A549 (cell line): ENCODE measurements around the gene GRIP1. TPM values are rescaled to one million over a fixed set of nuclear protein-coding genes. Genes with fewer than 3 reads are reported as not detected.

Source experiments
- ATAC-seq, 2 experiments: fragments of 200-7000 bp in 1 of 2; fragments of >200 bp in 1 of 2; cut with Nextera tagmentation in 1 of 2; cut with Tn5 transposase in 1 of 2; 3 replicates each; pipeline versions ENCODE4 v1.8.0 to v1.9.1; 2018 to 2020; ENCODE audit warnings: mild to moderate bottlenecking in 1 of 2, moderate library complexity in 1 of 2
- CTCF ChIA-PET: fragments of 300-600 bp; sonication (Branson Sonifier 250); formaldehyde crosslinking; extraction: SDS; loops from one replicate; lab custom pipeline; 2021; ENCODE audit warnings: antibody characterized with exemption, inconsistent platforms; lab: Yijun Ruan, JAX
- POLR2A ChIA-PET: fragments of 350-600 bp; formaldehyde crosslinking; extraction: SDS; loops from one replicate; lab custom pipeline; 2021; ENCODE audit warnings: antibody characterized with exemption, inconsistent platforms; lab: Yijun Ruan, JAX
- DNase-seq, 2 experiments: peaks; one replicate each; pipeline versions ENCODE4 v3.0.0 to v3.0.0-alpha.2; 2011 to 2016; ENCODE audit warnings: low read depth in 1 of 2, low spot score in 1 of 2
- FAIRE-seq: peaks from 2 replicates; lab custom pipeline; 2011; peaks lifted over from hg19 to GRCh38; lab: Jason Lieb, UNC
- H3K27ac ChIP-seq, 2 experiments: fragments of >200 bp; sonication (Bioruptor Twin); formaldehyde crosslinking; 3 replicates each; pipeline ENCODE4 v1.5.1; 2016 to 2017
- H3K4me1 ChIP-seq: fragments of >200 bp; sonication (Bioruptor Twin); formaldehyde crosslinking; 3 replicates; pipeline ENCODE4 v1.6.1; 2016
- H3K4me2 ChIP-seq: fragments of >200 bp; sonication (Bioruptor Twin); formaldehyde crosslinking; 3 replicates; pipeline ENCODE4 v1.6.1; 2016
- H3K4me3 ChIP-seq: fragments of >200 bp; sonication (Bioruptor Twin); formaldehyde crosslinking; 3 replicates; pipeline ENCODE4 v1.5.1; 2016
- H3K9me3 ChIP-seq: fragments of >200 bp; sonication (Bioruptor Twin); formaldehyde crosslinking; 3 replicates; pipeline ENCODE4 v1.6.1; 2016
- BCL3 ChIP-seq: fragments of >200 bp; sonication (Bioruptor Twin); formaldehyde crosslinking; IDR thresholded peaks from 3 replicates; pipeline ENCODE4 v1.6.1; 2016
- BHLHE40 ChIP-seq: IDR thresholded peaks from 2 replicates; pipeline ENCODE4 v1.6.1; 2012; ENCODE audit warnings: low read depth, low read length, inconsistent platforms
- CHD4 ChIP-seq: fragments of 200-600 bp; sonication (generic); IDR thresholded peaks from 2 replicates; pipeline ENCODE4 v1.6.1; 2016; ENCODE audit warnings: antibody characterized with exemption, mild to moderate bottlenecking, borderline replicate concordance
- EHF ChIP-seq: fragments of 250-450 bp; sonication (Bioruptor Pico); IDR thresholded peaks from 2 replicates; pipeline ENCODE4 v1.5.0; 2020; ENCODE audit warnings: mild to moderate bottlenecking
- ELK1 ChIP-seq: fragments of 150-350 bp; IDR thresholded peaks from 2 replicates; pipeline ENCODE4 v1.6.1; 2014; ENCODE audit warnings: low read depth, mild to moderate bottlenecking, low read length
- FOSL2 ChIP-seq, 2 experiments: fragments of 450-650 bp in 1 of 2; fragments of >200 bp in 1 of 2; sonication (Bioruptor Twin) in 1 of 2; formaldehyde crosslinking; IDR thresholded peaks; 2 replicates each; pipeline versions ENCODE4 v1.5.0 to v1.6.1; 2016 to 2020; ENCODE audit warnings: mild to moderate bottlenecking in 1 of 2, moderate library complexity in 1 of 2
- FOXS1 ChIP-seq: fragments of 250-450 bp; sonication (Bioruptor Pico); IDR thresholded peaks from 2 replicates; pipeline ENCODE4 v1.5.0; 2020; ENCODE audit warnings: mild to moderate bottlenecking, moderate library complexity
- HEYL ChIP-seq: fragments of 250-450 bp; sonication (Bioruptor Pico); IDR thresholded peaks from 2 replicates; pipeline ENCODE4 v1.8.0; 2021; ENCODE audit warnings: mild to moderate bottlenecking, moderate library complexity
- HOXA7 ChIP-seq: fragments of 250-450 bp; sonication (Bioruptor Pico); IDR thresholded peaks from 2 replicates; pipeline ENCODE4 v1.5.0; 2020; ENCODE audit warnings: mild to moderate bottlenecking, moderate library complexity
- HOXB13 ChIP-seq: fragments of 250-450 bp; sonication (Bioruptor Pico); IDR thresholded peaks from 2 replicates; pipeline ENCODE4 v1.5.0; 2020; ENCODE audit warnings: low read depth, mild to moderate bottlenecking, moderate library complexity
- KDM1A ChIP-seq: fragments of 200-600 bp; sonication (generic); IDR thresholded peaks from 2 replicates; pipeline ENCODE4 v1.6.1; 2016; ENCODE audit warnings: low read depth, mild to moderate bottlenecking
- NFE2L2 ChIP-seq: fragments of 150-350 bp; conservative IDR thresholded peaks from 2 replicates; pipeline ENCODE4 v1.6.1; 2014; ENCODE audit warnings: low read length
- PBX3 ChIP-seq: IDR thresholded peaks from 2 replicates; pipeline ENCODE4 v1.6.1; 2012
- PHF8 ChIP-seq: fragments of 200-600 bp; sonication (generic); IDR thresholded peaks from 2 replicates; pipeline ENCODE4 v1.6.1; 2016; ENCODE audit warnings: low read depth, mild to moderate bottlenecking, antibody characterized with exemption, moderate library complexity, borderline replicate concordance
- POLR2A ChIP-seq: IDR thresholded peaks from 2 replicates; pipeline ENCODE4 v1.6.1; 2012; ENCODE audit warnings: mild to moderate bottlenecking, low read length
- RAD21 ChIP-seq, 2 experiments: fragments of >200 bp in 1 of 2; sonication (Bioruptor Twin) in 1 of 2; formaldehyde crosslinking in 1 of 2; IDR thresholded peaks in 1 of 2; conservative IDR thresholded peaks in 1 of 2; 2 replicates in 1 of 2; 3 replicates in 1 of 2; pipeline ENCODE4 v1.6.1; 2012 to 2018; ENCODE audit warnings: inconsistent platforms in 1 of 2
- REST ChIP-seq: fragments of 200-600 bp; sonication (generic); IDR thresholded peaks from 2 replicates; pipeline ENCODE4 v1.6.1; 2016; ENCODE audit warnings: antibody characterized with exemption, mild to moderate bottlenecking, moderate library complexity
- RNF2 ChIP-seq: fragments of 200-600 bp; sonication (generic); IDR thresholded peaks from 2 replicates; pipeline ENCODE4 v1.6.1; 2016; ENCODE audit warnings: low read depth, mild to moderate bottlenecking, antibody characterized with exemption, moderate library complexity, borderline replicate concordance
- SMC3 ChIP-seq: fragments of >200 bp; sonication (Bioruptor Twin); formaldehyde crosslinking; IDR thresholded peaks from 3 replicates; pipeline ENCODE4 v1.6.1; 2018; ENCODE audit warnings: inconsistent platforms
- SREBF2 ChIP-seq: fragments of 450-650 bp; IDR thresholded peaks from 2 replicates; pipeline ENCODE4 v1.6.1; 2014; ENCODE audit warnings: mild to moderate bottlenecking, moderate library complexity
- TFCP2L1 ChIP-seq: fragments of 250-450 bp; sonication (Bioruptor Pico); IDR thresholded peaks from 2 replicates; pipeline ENCODE4 v1.5.0; 2021; ENCODE audit warnings: mild to moderate bottlenecking
- USF2 ChIP-seq: fragments of 450-650 bp; IDR thresholded peaks from 2 replicates; pipeline ENCODE4 v1.6.1; 2014; ENCODE audit warnings: antibody characterized with exemption
- WGBS: methylation state at CpG from one replicate; pipeline ENCODE4 v1.1.6; 2017; ENCODE audit errors: missing lambda C conversion rate; 5-methylcytosine and 5-hydroxymethylcytosine counted together
- polyA plus RNA-seq, 4 experiments: library from polyadenylated mRNA; depleted of rRNA in 3 of 4; stranded (reverse); fragments of >200 nt; fragmentation: RNase III in 1 of 4; extraction: RNeasy Plus Mini Kit Qiagen cat#74134 plus additional on column Dnase treatment in 1 of 4; gene quantifications; 2 replicates in 3 of 4; 3 replicates in 1 of 4; pipeline ENCODE4 v1.2.3, GENCODE V29; 2011 to 2017

The GRIP1 gene
- polyA plus RNA-seq, 2 of the 4 experiments (the other 2 are of a cell fraction), result 4.6 to 5.8 TPM

- ATAC-seq (no peak), DNase-seq (no peak), FAIRE-seq (peak; percentile 63)
- Histone ChIP-seq H3K27ac (no peak overlapping the region), H3K4me1 (no peaks in the 10 kb centered on the region), H3K9me3 (no peaks in the 10 kb centered on the region), H3K4me2 (no peak overlapping the region), H3K4me3 (no peak overlapping the region)
- CTCF ChIA-PET, result no interaction called here
- POLR2A ChIA-PET, result no interaction called here
- WGBS, result 62% methylated on average over 4 of the region's 4 CpGs
- no peak for TF ChIP-seq BCL3
- TF ChIP-seq FOSL2 (IDR thresholded peaks at IDR 0.05), result no peak
- no peak for TF ChIP-seq FOSL2 (CRISPR knock-in tag; IDR thresholded peaks at IDR 0.05)
- no peak for TF ChIP-seq FOXS1
- TF ChIP-seq HOXB13, result no peak
- no peak for TF ChIP-seq SMC3
- no peak for TF ChIP-seq RNF2
- no peak for TF ChIP-seq HOXA7
- no peak for TF ChIP-seq ELK1
- TF ChIP-seq PBX3, result no peak
- TF ChIP-seq REST, result no peak
- no peak for TF ChIP-seq HEYL (CRISPR knock-in tag)
- no peak for TF ChIP-seq KDM1A
- no peak for TF ChIP-seq BHLHE40
- no peak for TF ChIP-seq RAD21 (conservative IDR thresholded peaks at IDR 0.05 in 1 of 2, IDR thresholded peaks at IDR 0.05 in 1 of 2)
- TF ChIP-seq USF2, result no peak
- no peak for TF ChIP-seq POLR2A
These were observed 359.5 kb downstream of the GRIP1 start for GRCh38 chr12:66319266-66319954.

GRCh38 chr12:66314278-66314677 is 364.6 kb downstream of the GRIP1 start:
- H3K27ac ChIP-seq, result no peak overlapping the region
- TF ChIP-seq CHD4 (no peak), EHF (no peak), PHF8 (no peak), NFE2L2 (no peak), SREBF2 (no peak), RAD21 (conservative IDR thresholded peaks at IDR 0.05 in 1 of 2, IDR thresholded peaks at IDR 0.05 in 1 of 2) (no peak), TFCP2L1 (no peak)
- TF ChIP-seq, all 56 proteins: peak for 0
- H3K4me1 ChIP-seq, result no peaks in the 10 kb centered on the region
- H3K4me2 ChIP-seq, result no peak overlapping the region
- POLR2A ChIA-PET, result no interaction called here
- FAIRE-seq (no peak), DNase-seq (no peak), ATAC-seq (no peak)
- CTCF ChIA-PET, result interaction anchor here (1.2 kb wide), 1 partner anchor 11 kb away, joined by 5 read pairs; no protein-coding TSS in a partner anchor
- no peak overlapping the region for H3K4me3 ChIP-seq
- no peaks in the 10 kb centered on the region for H3K9me3 ChIP-seq
